Panc1 (cell line): ENCODE data around the gene WDR4.

Source experiments
- CTCF ChIP-seq: fragments of 450-650 bp; IDR thresholded peaks from 2 replicates; pipeline ENCODE4 v1.5.1; 2017; ENCODE audit warnings: mild to moderate bottlenecking
- POLR2AphosphoS5 ChIP-seq: IDR thresholded peaks from 2 replicates; pipeline ENCODE4 v1.6.1; 2012; ENCODE audit warnings: mild to moderate bottlenecking, low read depth, low read length, moderate library complexity
- SIN3A ChIP-seq: IDR thresholded peaks from 2 replicates; pipeline ENCODE4 v1.6.1; 2012; ENCODE audit warnings: low read depth, mild to moderate bottlenecking, low read length, moderate library complexity, borderline replicate concordance; ENCODE audit not compliant: insufficient read depth
- TF ChIP-seq, protein P1 (sequence below), 2 experiments: IDR thresholded peaks; 2 replicates each; pipeline ENCODE4 v1.6.1; 2011 to 2012; ENCODE audit warnings: low read depth in 2 of 2, control low read depth in 1 of 2, low read length in 1 of 2, mild to moderate bottlenecking in 1 of 2, moderate library complexity in 1 of 2; ENCODE audit not compliant: insufficient read depth in 1 of 2

DNA sequence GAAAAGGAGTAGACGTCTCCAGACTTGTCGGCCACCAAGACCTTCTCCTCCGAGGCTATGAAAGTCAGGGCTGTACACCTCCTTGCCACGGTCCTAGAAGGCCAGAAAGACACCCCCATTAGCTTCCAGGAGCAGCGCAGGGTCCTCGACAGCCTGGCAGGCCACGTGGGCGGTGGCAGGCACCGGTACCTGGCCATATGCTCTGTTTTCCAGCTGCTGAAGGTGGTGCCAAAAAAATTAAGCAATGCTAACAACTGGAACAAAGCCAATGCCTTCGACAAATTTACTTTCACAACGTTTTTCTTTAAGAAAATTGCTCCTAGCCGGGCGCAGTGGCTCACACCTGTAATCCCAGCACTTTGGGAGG is 15.9 kb downstream of the WDR4 start:
- TF ChIP-seq SIN3A (no peak), CTCF (no peak), POLR2AphosphoS5 (no peak)
- TF ChIP-seq, protein P1, sequence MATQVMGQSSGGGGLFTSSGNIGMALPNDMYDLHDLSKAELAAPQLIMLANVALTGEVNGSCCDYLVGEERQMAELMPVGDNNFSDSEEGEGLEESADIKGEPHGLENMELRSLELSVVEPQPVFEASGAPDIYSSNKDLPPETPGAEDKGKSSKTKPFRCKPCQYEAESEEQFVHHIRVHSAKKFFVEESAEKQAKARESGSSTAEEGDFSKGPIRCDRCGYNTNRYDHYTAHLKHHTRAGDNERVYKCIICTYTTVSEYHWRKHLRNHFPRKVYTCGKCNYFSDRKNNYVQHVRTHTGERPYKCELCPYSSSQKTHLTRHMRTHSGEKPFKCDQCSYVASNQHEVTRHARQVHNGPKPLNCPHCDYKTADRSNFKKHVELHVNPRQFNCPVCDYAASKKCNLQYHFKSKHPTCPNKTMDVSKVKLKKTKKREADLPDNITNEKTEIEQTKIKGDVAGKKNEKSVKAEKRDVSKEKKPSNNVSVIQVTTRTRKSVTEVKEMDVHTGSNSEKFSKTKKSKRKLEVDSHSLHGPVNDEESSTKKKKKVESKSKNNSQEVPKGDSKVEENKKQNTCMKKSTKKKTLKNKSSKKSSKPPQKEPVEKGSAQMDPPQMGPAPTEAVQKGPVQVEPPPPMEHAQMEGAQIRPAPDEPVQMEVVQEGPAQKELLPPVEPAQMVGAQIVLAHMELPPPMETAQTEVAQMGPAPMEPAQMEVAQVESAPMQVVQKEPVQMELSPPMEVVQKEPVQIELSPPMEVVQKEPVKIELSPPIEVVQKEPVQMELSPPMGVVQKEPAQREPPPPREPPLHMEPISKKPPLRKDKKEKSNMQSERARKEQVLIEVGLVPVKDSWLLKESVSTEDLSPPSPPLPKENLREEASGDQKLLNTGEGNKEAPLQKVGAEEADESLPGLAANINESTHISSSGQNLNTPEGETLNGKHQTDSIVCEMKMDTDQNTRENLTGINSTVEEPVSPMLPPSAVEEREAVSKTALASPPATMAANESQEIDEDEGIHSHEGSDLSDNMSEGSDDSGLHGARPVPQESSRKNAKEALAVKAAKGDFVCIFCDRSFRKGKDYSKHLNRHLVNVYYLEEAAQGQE (IDR thresholded peaks at IDR 0.05; ENCODE audit: insufficient read depth in 1 of 2, low read depth in 2 of 2, low read length in 1 of 2): no peak
